DND-41 (cell line): ENCODE data around the gene DVL1.

Experiments used
- CTCF ChIP-seq: IDR thresholded peaks from 2 replicates; pipeline ENCODE4 v1.5.1; 2012; ENCODE audit warnings: borderline replicate concordance, low read length, moderate library complexity, mild to moderate bottlenecking; ENCODE audit not compliant: poor library complexity, severe bottlenecking; ENCODE audit errors: extremely low read depth
- EZH2 ChIP-seq: IDR thresholded peaks from 3 replicates; pipeline ENCODE4 v1.6.1; 2012; ENCODE audit warnings: borderline replicate concordance, low read depth, mild to moderate bottlenecking, moderate library complexity, low read length, inconsistent platforms; ENCODE audit not compliant: severe bottlenecking

- TF ChIP-seq EZH2 (no peak), CTCF (no peak)
These were observed 49.5 kb upstream of the DVL1 start for GRCh38 chr1:1398677-1399186.
